ENCODE results near the gene MXRA8.

The MXRA8 gene

GRCh38 chr1:1329304-1330210 is 28.8 kb downstream of the MXRA8 start:
- Histone ChIP-seq H3K9me3 (ENCODE audit: low read length) (no peaks in the 10 kb centered on the region), H3K4me1 (ENCODE audit: insufficient read depth, low read length) (peaks cover 24% of the 10 kb centered on the region), H3K27me3 (ENCODE audit: insufficient read depth, low read length) (no peaks in the 10 kb centered on the region), H2AFZ (ENCODE audit: low read depth, low read length) (no peak overlapping the region), H3K4me3 (ENCODE audit: low read length) (no peak overlapping the region), H3K36me3 (ENCODE audit: insufficient read depth, low read length) (peaks cover 16% of the 10 kb centered on the region)

GRCh38 chr1:1328254-1328653 is 30.1 kb downstream of the MXRA8 start:
- H3K9me3 ChIP-seq (ENCODE audit: low read length) = no peaks in the 10 kb centered on the region
- no peaks in the 10 kb centered on the region for H3K27me3 ChIP-seq (ENCODE audit: insufficient read depth, low read length)
- H2AFZ ChIP-seq (ENCODE audit: low read depth, low read length) = no peak overlapping the region
- peaks cover 16% of the 10 kb centered on the region for H3K36me3 ChIP-seq (ENCODE audit: insufficient read depth, low read length)
- H3K4me3 ChIP-seq (ENCODE audit: low read length) = no peak overlapping the region
- H3K4me1 ChIP-seq (ENCODE audit: insufficient read depth, low read length) = peaks cover 28% of the 10 kb centered on the region

GRCh38 chr1:1327291-1327690 is 31.1 kb downstream of the MXRA8 start:
- no peak overlapping the region for H3K4me3 ChIP-seq (ENCODE audit: low read length)
- peaks cover 34% of the 10 kb centered on the region for H3K4me1 ChIP-seq (ENCODE audit: insufficient read depth, low read length)
- H3K36me3 ChIP-seq (ENCODE audit: insufficient read depth, low read length) = peaks cover 16% of the 10 kb centered on the region
- no peaks in the 10 kb centered on the region for H3K27me3 ChIP-seq (ENCODE audit: insufficient read depth, low read length)
- H2AFZ ChIP-seq (ENCODE audit: low read depth, low read length) = no peak overlapping the region
- H3K9me3 ChIP-seq (ENCODE audit: low read length) = no peaks in the 10 kb centered on the region

- Histone ChIP-seq H2AFZ (ENCODE audit: low read depth, low read length) (no peak overlapping the region), H3K27me3 (ENCODE audit: insufficient read depth, low read length) (no peaks in the 10 kb centered on the region), H3K9me3 (ENCODE audit: low read length) (no peaks in the 10 kb centered on the region), H3K36me3 (ENCODE audit: insufficient read depth, low read length) (peaks cover 16% of the 10 kb centered on the region), H3K4me3 (ENCODE audit: low read length) (peak overlapping the region; percentile 98), H3K4me1 (ENCODE audit: insufficient read depth, low read length) (peaks cover 30% of the 10 kb centered on the region)
Observed at GRCh38 chr1:1326075-1326605, 32.2 kb downstream of the MXRA8 start.

- Histone ChIP-seq H3K36me3 (ENCODE audit: insufficient read depth, low read length) (peaks cover 22% of the 10 kb centered on the region), H3K27me3 (ENCODE audit: insufficient read depth, low read length) (no peaks in the 10 kb centered on the region), H3K9me3 (ENCODE audit: low read length) (no peaks in the 10 kb centered on the region), H3K4me3 (ENCODE audit: low read length) (peak overlapping the region; percentile 98), H3K4me1 (ENCODE audit: insufficient read depth, low read length) (peaks cover 24% of the 10 kb centered on the region), H2AFZ (ENCODE audit: low read depth, low read length) (no peak overlapping the region)
Observed at GRCh38 chr1:1325288-1326074, 32.9 kb downstream of the MXRA8 start.

- Histone ChIP-seq H3K4me1 (ENCODE audit: insufficient read depth, low read length) (peaks cover 22% of the 10 kb centered on the region), H3K36me3 (ENCODE audit: insufficient read depth, low read length) (peaks cover 30% of the 10 kb centered on the region), H3K9me3 (ENCODE audit: low read length) (no peaks in the 10 kb centered on the region), H3K4me3 (ENCODE audit: low read length) (peak within 1 kb of the TSS; percentile 98), H3K27me3 (ENCODE audit: insufficient read depth, low read length) (no peaks in the 10 kb centered on the region), H2AFZ (ENCODE audit: low read depth, low read length) (no peak within 1 kb of the TSS)
Observed at GRCh38 chr1:1324524-1325287, 33.6 kb downstream of the MXRA8 start, which contains the start of the genes CPTP and INTS11. CPTP (plus strand) TSS chr1:1324802; CDS start chr1:1326911, 2,109 bp downstream. INTS11 (minus strand) TSS chr1:1324660; CDS start chr1:1324608, 52 bp downstream.

- H3K4me3 ChIP-seq (ENCODE audit: low read length) = peak overlapping the region; percentile 98
- H3K9me3 ChIP-seq (ENCODE audit: low read length) = no peaks in the 10 kb centered on the region
- peaks cover 22% of the 10 kb centered on the region for H3K4me1 ChIP-seq (ENCODE audit: insufficient read depth, low read length)
- H3K27me3 ChIP-seq (ENCODE audit: insufficient read depth, low read length) = no peaks in the 10 kb centered on the region
- peaks cover 36% of the 10 kb centered on the region for H3K36me3 ChIP-seq (ENCODE audit: insufficient read depth, low read length)
- H2AFZ ChIP-seq (ENCODE audit: low read depth, low read length) = no peak overlapping the region
Observed at GRCh38 chr1:1324084-1324523, 34.3 kb downstream of the MXRA8 start.

- Histone ChIP-seq H3K36me3 (ENCODE audit: insufficient read depth, low read length) (peaks cover 36% of the 10 kb centered on the region), H2AFZ (ENCODE audit: low read depth, low read length) (no peak overlapping the region), H3K9me3 (ENCODE audit: low read length) (no peaks in the 10 kb centered on the region), H3K4me1 (ENCODE audit: insufficient read depth, low read length) (peaks cover 22% of the 10 kb centered on the region), H3K4me3 (ENCODE audit: low read length) (peak overlapping the region; percentile 33), H3K27me3 (ENCODE audit: insufficient read depth, low read length) (no peaks in the 10 kb centered on the region)
Observed at GRCh38 chr1:1322952-1323351, 35.4 kb downstream of the MXRA8 start.

- Histone ChIP-seq H3K4me3 (ENCODE audit: low read length) (no peak overlapping the region), H3K27me3 (ENCODE audit: insufficient read depth, low read length) (no peaks in the 10 kb centered on the region), H3K36me3 (ENCODE audit: insufficient read depth, low read length) (peaks cover 33% of the 10 kb centered on the region), H2AFZ (ENCODE audit: low read depth, low read length) (no peak overlapping the region), H3K9me3 (ENCODE audit: low read length) (no peaks in the 10 kb centered on the region), H3K4me1 (ENCODE audit: insufficient read depth, low read length) (peaks cover 22% of the 10 kb centered on the region)
Observed at GRCh38 chr1:1322418-1322817, 35.9 kb downstream of the MXRA8 start.

- Histone ChIP-seq H3K36me3 (ENCODE audit: insufficient read depth, low read length) (peaks cover 28% of the 10 kb centered on the region), H3K4me1 (ENCODE audit: insufficient read depth, low read length) (peaks cover 22% of the 10 kb centered on the region), H3K4me3 (ENCODE audit: low read length) (no peak overlapping the region), H3K27me3 (ENCODE audit: insufficient read depth, low read length) (no peaks in the 10 kb centered on the region), H2AFZ (ENCODE audit: low read depth, low read length) (no peak overlapping the region), H3K9me3 (ENCODE audit: low read length) (no peaks in the 10 kb centered on the region)
Observed at GRCh38 chr1:1321477-1321876, 36.9 kb downstream of the MXRA8 start.

GRCh38 chr1:1320666-1321448 is 37.5 kb downstream of the MXRA8 start:
- H3K27me3 ChIP-seq (ENCODE audit: insufficient read depth, low read length) = no peaks in the 10 kb centered on the region
- no peaks in the 10 kb centered on the region for H3K9me3 ChIP-seq (ENCODE audit: low read length)
- H3K4me3 ChIP-seq (ENCODE audit: low read length) = no peak overlapping the region
- peaks cover 20% of the 10 kb centered on the region for H3K4me1 ChIP-seq (ENCODE audit: insufficient read depth, low read length)
- H2AFZ ChIP-seq (ENCODE audit: low read depth, low read length) = no peak overlapping the region
- H3K36me3 ChIP-seq (ENCODE audit: insufficient read depth, low read length) = peaks cover 28% of the 10 kb centered on the region

- H3K4me1 ChIP-seq (ENCODE audit: insufficient read depth, low read length) = peaks cover 11% of the 10 kb centered on the region
- H3K4me3 ChIP-seq (ENCODE audit: low read length) = no peak overlapping the region
- H3K36me3 ChIP-seq (ENCODE audit: insufficient read depth, low read length) = peaks cover 35% of the 10 kb centered on the region
- no peaks in the 10 kb centered on the region for H3K9me3 ChIP-seq (ENCODE audit: low read length)
- no peak overlapping the region for H2AFZ ChIP-seq (ENCODE audit: low read depth, low read length)
- no peaks in the 10 kb centered on the region for H3K27me3 ChIP-seq (ENCODE audit: insufficient read depth, low read length)
Observed at GRCh38 chr1:1319646-1319941, 38.8 kb downstream of the MXRA8 start.

Data from neuron (in vitro differentiated cells).